Testis (tissue), 3 donors: ENCODE results near the gene CELF4. TPM values are rescaled to one million over a fixed set of nuclear protein-coding genes. Genes with fewer than 3 reads are reported as not detected.

Source experiments
- DNase-seq: peaks from one replicate; pipeline ENCODE4 v3.0.0-alpha.2; 2019
- H3K27ac ChIP-seq, 2 donors: fragments of 200-600 bp; sonication (generic); one replicate each; pipeline ENCODE4 v1.5.1; 2019
- H3K27me3 ChIP-seq: fragments of 200-600 bp; sonication (generic); one replicate; pipeline ENCODE4 v1.5.1; 2019
- H3K36me3 ChIP-seq: fragments of 200-600 bp; sonication (generic); one replicate; pipeline ENCODE4 v1.5.1; 2017; ENCODE audit warnings: low read depth; ENCODE audit errors: missing control alignments
- H3K4me1 ChIP-seq: fragments of 200-600 bp; sonication (generic); one replicate; pipeline ENCODE4 v1.5.1; 2019
- H3K4me3 ChIP-seq, 2 donors: fragments of 200-600 bp; sonication (generic); one replicate each; pipeline ENCODE4 v1.5.1; 2017 to 2019
- H3K9me3 ChIP-seq: fragments of 200-600 bp; sonication (generic); one replicate; pipeline ENCODE4 v1.5.1; 2017
- POLR2A ChIP-seq: fragments of 450-650 bp; IDR thresholded peaks from one replicate; pipeline ENCODE4 v1.6.1; 2017; ENCODE audit warnings: antibody characterized with exemption, mild to moderate bottlenecking, moderate library complexity
- WGBS, 2 donors: methylation state at CpG; one replicate each; pipeline ENCODE4 v1.1.5; 2018; 5-methylcytosine and 5-hydroxymethylcytosine counted together
- intact Hi-C: fragments of 100-400 bp; cut with DNase I; formaldehyde crosslinking; loops from one replicate; pipeline ENCODE4 v1.15.1; 2023; ENCODE audit warnings: low total_unique reads
- polyA plus RNA-seq: library from polyadenylated mRNA; stranded (reverse); fragments of 350-450 nt; fragmentation: Illumina TruSeq; extraction: RNeasy Lipid Tissue Mini Kit (QIAGEN cat#74804); gene quantifications from one replicate; pipeline ENCODE4 v1.2.3, GENCODE V29; 2014; ENCODE audit warnings: low read depth, low replicate concordance; ENCODE audit not compliant: insufficient read depth
- total RNA-seq, 2 donors: library from RNA; depleted of rRNA; stranded (reverse); fragments of >200 nt; gene quantifications; one replicate each; pipeline ENCODE4 v1.2.3, GENCODE V29; 2016
- TF ChIP-seq, protein P1 (sequence below), 3 experiments: fragments of 450-650 bp in 2 of 3; fragments of 200-600 bp in 1 of 3; sonication (generic) in 1 of 3; IDR thresholded peaks; one replicate each; pipeline ENCODE4 v1.5.1; 2016 to 2019; ENCODE audit warnings: antibody characterized with exemption in 3 of 3, mild to moderate bottlenecking in 2 of 3, moderate library complexity in 1 of 3

Gene CELF4
- total and polyA plus RNA-seq, 3 donors from 2014 or later: 3.9 to 6.3 (median 4.8) TPM

DNA sequence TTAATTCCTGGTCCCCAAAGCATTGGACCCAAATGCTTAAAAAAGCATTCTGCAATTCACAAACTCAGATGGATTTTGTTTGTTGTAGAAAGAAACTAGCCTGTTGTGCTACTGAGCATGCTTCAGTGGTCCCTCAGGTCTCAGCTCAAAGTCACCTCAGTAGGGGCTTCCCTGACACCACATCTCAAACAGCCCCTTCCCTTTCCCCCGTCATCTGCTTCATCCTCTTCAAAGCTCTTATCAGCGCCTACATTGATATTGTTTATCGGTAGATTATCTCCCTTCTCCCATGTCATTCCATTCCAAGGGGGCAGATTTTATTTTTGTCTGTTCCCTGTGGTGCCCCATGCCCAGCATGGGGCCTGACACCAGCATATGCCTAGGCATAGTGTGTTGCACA, 172.9 kb downstream of the CELF4 start:
- WGBS, 2 donors: 77 to 96% methylated on average over 3 of the region's 3 CpGs
- Histone ChIP-seq H3K27me3 (no peaks in the 10 kb centered on the region), H3K4me1 (no peaks in the 10 kb centered on the region), H3K4me3 (no peak overlapping the region), H3K36me3 (no peaks in the 10 kb centered on the region), H3K27ac (no peak overlapping the region), H3K9me3 (no peaks in the 10 kb centered on the region)
- DNase-seq: no peak
- no peak for TF ChIP-seq POLR2A
- TF ChIP-seq, protein P1, sequence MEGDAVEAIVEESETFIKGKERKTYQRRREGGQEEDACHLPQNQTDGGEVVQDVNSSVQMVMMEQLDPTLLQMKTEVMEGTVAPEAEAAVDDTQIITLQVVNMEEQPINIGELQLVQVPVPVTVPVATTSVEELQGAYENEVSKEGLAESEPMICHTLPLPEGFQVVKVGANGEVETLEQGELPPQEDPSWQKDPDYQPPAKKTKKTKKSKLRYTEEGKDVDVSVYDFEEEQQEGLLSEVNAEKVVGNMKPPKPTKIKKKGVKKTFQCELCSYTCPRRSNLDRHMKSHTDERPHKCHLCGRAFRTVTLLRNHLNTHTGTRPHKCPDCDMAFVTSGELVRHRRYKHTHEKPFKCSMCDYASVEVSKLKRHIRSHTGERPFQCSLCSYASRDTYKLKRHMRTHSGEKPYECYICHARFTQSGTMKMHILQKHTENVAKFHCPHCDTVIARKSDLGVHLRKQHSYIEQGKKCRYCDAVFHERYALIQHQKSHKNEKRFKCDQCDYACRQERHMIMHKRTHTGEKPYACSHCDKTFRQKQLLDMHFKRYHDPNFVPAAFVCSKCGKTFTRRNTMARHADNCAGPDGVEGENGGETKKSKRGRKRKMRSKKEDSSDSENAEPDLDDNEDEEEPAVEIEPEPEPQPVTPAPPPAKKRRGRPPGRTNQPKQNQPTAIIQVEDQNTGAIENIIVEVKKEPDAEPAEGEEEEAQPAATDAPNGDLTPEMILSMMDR (IDR thresholded peaks at IDR 0.05): no peak
- intact Hi-C loops: no loop called here

DNA sequence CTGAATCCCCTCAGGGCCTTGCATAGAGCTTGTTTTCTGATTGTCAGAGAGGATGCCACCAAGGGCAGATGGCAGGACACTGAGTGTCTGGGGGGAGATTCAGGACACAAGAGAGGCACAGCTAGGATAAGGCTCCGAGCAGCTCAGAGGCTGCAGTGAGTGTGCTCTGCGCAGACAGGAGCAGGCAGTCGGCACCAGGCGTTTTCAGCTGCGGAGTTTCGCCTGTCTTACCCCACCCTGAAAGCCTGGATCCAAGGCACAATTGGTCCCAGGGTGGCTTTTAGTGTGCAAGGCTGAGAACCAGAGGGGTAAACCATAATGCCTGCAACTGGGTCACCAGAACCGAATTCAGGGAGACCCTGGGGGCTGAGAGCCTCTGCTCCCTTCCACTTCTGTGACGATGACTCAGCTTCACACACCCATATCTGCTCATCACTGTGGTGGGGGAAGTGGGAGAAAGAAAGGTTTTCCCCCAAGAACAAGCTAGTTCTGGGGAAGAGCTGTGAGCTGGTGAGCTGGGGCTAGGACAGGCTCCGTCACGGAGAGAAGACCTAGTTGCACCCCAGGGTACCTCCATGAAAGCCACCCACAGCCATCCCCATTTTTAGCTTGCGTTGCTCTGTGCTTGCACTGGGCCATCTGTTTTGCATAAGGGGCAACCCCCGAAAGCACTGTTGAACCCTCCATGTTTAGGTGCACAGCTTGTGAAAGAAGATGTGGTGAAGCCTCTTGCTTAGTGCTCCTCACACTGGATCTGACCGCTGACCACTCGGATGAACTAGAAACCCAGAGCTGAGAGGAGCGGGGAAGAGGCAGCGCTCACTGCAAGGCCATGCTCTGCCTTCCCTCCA, 173.7 kb downstream of the CELF4 start:
- intact Hi-C loops: no loop called here
- no peaks in the 10 kb centered on the region for H3K36me3 ChIP-seq
- no peak overlapping the region for H3K27ac ChIP-seq
- no peaks in the 10 kb centered on the region for H3K4me1 ChIP-seq
- no peak overlapping the region for H3K4me3 ChIP-seq
- 85 to 95% methylated on average over 12 to 16 of the region's 16 CpGs for WGBS, 2 donors
- no peaks in the 10 kb centered on the region for H3K9me3 ChIP-seq
- DNase-seq: no peak
- TF ChIP-seq POLR2A: no peak
- TF ChIP-seq, protein P1 (IDR thresholded peaks at IDR 0.05): no peak
- no peaks in the 10 kb centered on the region for H3K27me3 ChIP-seq

DNA sequence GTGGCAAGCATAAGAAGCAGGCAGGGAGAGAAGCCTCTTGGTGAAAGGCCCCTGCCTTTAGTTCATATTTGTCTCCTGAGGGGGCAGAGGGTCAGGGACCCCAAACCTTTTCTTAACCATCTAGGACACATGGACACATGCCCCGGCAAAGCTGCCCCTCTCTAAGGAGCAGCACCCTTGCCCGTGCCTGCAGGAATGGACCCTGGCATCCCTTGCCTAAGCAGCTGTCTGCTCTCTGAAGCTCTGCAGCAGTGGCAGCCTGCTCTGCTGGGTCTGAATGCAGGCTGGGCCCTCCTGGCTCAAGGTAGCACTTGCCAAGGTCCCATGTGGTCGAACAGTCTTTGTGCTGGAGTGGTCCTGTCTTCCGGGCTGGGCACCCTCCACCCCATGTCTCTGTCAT, 174.4 kb downstream of the CELF4 start:
- no peak overlapping the region for H3K4me3 ChIP-seq
- intact Hi-C loops: no loop called here
- no peaks in the 10 kb centered on the region for H3K4me1 ChIP-seq
- H3K27ac ChIP-seq: no peak overlapping the region
- DNase-seq: no peak
- no peaks in the 10 kb centered on the region for H3K36me3 ChIP-seq
- no peaks in the 10 kb centered on the region for H3K9me3 ChIP-seq
- 86 to 87% methylated on average over 3 to 4 of the region's 4 CpGs for WGBS, 2 donors
- TF ChIP-seq POLR2A: no peak
- TF ChIP-seq, protein P1 (IDR thresholded peaks at IDR 0.05): no peak
- H3K27me3 ChIP-seq: no peaks in the 10 kb centered on the region

DNA sequence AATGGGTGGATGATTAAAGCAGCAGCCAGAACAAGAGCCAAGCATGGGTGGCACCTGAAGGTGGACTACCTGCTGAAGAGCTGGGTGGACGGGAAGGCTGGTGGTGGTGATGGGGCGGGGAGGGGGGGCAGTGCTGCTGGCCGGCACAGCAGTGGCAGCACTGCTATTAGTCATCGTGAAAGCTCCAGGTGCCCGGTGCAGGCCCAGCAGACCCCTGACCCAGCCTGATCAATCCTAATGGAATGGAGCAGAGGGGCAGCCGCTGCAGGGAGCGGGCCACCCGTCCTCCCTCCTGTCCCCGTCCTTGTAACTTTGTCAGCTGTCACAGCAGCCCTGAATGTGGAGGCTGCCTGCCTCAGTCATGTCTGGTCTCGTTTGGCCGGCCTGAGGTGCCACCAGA, 174.9 kb downstream of the CELF4 start:
- no peaks in the 10 kb centered on the region for H3K9me3 ChIP-seq
- no peaks in the 10 kb centered on the region for H3K4me1 ChIP-seq
- intact Hi-C loops: no loop called here
- no peak overlapping the region for H3K27ac ChIP-seq
- no peaks in the 10 kb centered on the region for H3K36me3 ChIP-seq
- WGBS, 2 donors: 90 to 97% methylated on average over 10 to 11 of the region's 11 CpGs
- TF ChIP-seq, protein P1 (IDR thresholded peaks at IDR 0.05): no peak
- TF ChIP-seq POLR2A: no peak
- no peaks in the 10 kb centered on the region for H3K27me3 ChIP-seq
- DNase-seq: no peak
- H3K4me3 ChIP-seq: no peak overlapping the region
